Limb (tissue), 2 donors: ENCODE data around the gene SPTLC3.

Source experiments
- DNase-seq, 2 donors: peaks; one replicate each; pipeline ENCODE4 v3.0.0-alpha.2; 2016; ENCODE audit errors: extremely low spot score in 2 of 2

Gene SPTLC3

DNA sequence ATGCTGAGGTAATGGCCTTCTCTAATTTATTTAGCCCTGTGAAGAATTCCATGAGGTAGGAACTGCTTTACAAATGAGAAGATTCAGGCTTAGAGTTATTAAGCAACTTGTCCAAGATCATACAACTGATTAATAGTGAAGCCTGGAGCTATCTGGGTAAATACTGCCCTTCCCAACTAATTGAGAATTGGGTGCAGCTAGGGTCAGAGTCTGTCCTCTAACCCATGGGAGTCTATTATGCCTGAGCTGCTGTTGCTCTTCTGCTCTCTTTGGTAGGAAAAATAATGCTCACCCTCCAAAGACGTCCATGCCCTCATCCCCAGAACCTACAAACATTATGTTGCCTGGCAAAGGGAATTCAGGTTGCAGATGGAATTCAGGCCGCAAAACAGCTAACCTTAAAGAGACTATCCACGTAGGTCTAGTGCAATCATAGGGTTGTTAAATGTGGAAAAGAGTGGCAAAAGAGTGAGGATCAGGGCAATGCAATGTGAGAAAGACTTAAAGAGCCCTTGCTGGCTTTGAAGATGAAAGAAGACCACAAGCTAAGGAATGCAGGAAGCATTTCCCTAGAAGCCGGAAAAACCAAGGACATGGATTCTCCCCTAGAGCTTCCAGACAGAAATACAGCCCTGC is 90.1 kb downstream of the SPTLC3 start:
- DNase-seq = no peak

- DNase-seq = no peak
Measured at GRCh38 chr20:13099676-13100075, 90.9 kb downstream of the SPTLC3 start.

DNA sequence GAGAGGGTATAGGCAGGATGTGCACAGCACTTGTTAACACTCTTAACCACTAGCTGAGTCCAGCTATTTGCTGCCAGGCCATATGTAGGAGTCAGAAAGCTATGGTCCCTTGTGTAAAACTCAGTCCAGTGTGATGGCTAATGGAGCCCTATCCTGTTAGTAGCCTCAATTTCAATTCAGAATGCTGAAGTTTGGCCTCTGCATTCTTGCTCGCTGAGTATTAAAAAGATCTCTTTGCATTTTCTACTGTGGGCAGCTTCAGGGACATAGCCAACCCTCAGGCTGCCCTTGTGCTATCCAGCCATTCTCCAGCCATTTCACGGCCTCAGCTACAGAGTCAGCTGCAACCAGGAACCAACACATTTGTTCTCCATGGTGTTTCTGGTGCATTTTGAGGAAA is 92.5 kb downstream of the SPTLC3 start:
- DNase-seq = no peak

- no peak for DNase-seq
Measured at GRCh38 chr20:13101706-13102105, 92.9 kb downstream of the SPTLC3 start.

GRCh38 chr20:13102237-13102636 is 93.5 kb downstream of the SPTLC3 start:
- no peak for DNase-seq

GRCh38 chr20:13102694-13103093 is 93.9 kb downstream of the SPTLC3 start:
- no peak for DNase-seq

GRCh38 chr20:13105039-13105438 is 96.3 kb downstream of the SPTLC3 start:
- DNase-seq = no peak

GRCh38 chr20:13105864-13106457 is 97.2 kb downstream of the SPTLC3 start:
- peak in 1 of 2 donors; percentile 62 for DNase-seq

GRCh38 chr20:13109658-13110057 is 100.9 kb downstream of the SPTLC3 start:
- no peak for DNase-seq

GRCh38 chr20:13110796-13111195 is 102.0 kb downstream of the SPTLC3 start:
- no peak for DNase-seq

DNA sequence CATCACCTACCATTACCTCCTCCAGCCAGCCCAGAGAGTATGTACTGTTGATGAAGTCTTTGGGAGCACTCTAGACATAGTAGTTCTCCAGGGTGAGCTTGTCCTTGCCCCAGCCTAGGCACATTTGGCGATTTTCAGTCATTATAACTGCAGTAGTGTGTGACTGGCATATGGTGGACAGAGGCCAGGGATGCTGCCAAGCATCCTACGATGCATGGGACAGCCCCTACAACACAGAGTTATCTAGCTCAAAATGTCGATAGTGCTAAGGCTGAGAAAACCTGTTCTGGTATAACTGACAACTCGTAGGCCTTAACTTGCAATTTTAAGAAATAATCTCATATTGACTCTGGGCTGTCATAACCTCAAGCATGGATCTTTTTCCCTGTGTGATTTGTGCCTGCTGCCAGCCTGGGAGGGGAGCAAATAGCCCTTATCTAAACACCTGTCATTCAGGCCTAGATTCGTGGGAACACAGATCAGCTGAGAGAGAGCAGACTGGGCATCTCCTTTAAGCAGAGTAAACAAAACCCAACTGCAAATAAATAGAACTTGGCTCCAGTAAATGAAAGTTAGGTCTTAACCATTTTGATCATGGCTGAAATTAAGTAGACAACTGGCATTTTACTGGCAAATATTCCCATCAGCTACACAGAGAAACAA is 102.6 kb downstream of the SPTLC3 start:
- no peak for DNase-seq

DNA sequence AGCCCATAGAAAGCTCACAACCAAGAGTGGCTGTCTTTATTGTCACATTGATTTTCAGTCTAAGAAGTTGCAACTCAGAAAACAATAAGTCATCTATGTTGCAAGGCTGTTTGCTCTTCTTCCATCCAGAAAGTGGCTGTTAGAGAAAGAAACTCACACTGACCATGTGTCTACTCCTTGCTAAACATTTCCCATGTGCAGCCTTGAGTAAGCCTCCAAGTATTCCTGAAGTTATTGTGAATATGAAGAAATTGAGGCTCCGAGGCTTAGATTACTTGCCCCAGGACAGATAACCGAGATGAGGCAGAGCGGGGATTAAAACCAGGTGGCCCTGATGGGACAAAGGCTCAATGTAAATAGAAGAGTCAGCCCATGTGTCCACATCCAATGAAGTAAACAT is 105.0 kb downstream of the SPTLC3 start:
- DNase-seq = no peak

DNA sequence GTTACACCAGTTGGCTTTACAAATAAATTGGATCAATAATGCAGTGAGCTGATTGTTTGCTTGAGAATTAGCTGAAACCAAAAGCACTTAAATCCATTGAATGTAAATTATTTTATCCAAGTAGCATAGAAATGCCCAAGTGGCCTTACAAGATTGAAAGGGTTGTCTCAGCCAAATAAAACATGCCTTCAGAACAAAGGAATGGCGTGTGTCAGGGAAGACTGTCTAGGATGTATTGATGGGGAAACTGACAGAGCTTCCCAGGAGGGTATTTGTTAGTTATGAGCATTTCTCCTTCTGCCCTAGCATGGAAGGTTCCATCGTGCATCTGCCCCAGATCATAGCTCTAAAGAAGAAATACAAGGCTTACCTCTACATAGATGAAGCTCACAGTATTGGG is 108.4 kb downstream of the SPTLC3 start:
- DNase-seq = no peak

DNA sequence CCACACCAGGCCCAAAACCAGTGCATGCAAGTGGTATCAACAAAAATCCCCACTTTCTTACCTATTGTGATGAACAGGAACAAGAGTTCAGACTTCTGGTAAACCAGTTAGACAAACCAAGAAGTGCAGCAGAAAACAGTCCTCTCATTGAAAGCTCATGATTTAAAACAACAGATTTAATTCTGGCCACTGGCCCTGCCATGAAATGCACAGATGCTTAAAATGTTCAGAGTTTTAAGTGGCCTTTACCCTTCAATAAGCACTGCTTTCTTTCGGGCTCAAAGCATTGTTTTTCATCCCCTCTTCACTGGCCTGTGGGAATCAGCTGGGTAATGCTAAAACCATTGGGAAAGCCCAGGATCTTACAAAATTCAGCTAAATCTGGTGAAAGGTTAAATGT is 109.9 kb downstream of the SPTLC3 start:
- DNase-seq = no peak

DNA sequence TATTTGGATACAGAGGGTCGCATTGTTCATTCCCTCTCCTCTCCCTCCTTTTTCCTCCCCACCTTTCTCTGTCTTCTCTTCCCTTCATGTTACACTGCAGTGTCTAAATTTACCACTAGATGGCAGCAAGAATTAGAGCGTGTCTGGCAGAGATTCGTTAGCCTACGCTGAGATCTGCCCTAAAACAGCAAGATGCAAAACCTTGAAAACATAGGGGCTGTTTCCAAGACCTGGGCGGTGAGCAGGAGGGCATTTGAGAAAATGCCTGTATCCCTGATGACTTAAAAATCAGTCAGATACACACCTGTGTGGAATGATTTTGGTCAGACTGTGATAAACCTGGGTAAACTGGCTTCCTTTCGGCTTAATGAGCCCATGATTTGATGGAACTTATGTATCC is 110.8 kb downstream of the SPTLC3 start:
- DNase-seq = peak; percentile 48 to 81

GRCh38 chr20:13120471-13120870 is 111.7 kb downstream of the SPTLC3 start:
- DNase-seq = no peak

DNA sequence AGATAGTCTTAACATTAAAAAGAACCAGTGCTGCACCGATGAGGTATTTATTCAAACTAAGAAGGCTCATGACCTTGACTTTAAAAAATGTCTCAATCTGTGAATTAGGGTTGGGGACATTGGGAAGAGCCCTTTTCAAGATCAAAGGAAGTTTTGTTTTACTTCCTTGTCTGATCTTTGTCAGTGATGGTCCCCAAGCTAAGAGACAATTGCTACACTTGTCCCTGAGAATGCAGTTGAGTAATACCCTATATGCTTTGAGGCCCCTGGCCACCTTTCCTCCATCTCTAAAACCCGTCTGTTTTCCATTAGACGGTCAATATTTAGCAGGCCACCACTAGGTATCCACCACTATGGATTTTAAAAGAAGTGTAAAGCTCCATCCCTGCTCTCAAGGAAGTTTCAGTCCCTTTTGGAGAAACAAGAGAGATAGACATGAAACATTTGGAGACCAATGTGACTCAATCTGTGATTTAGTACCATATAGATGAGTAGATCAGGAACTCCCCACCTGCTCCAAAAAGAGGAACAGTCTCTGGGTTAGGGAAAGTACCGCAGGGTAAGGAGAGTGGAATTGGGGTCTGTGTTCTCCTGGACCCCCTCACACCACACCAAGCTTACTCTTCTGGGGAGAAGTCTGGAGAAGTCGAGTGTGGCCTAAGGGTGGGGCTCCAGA is 113.2 kb downstream of the SPTLC3 start:
- no peak for DNase-seq

- DNase-seq = no peak
Measured at GRCh38 chr20:13125486-13125885, 116.7 kb downstream of the SPTLC3 start.

GRCh38 chr20:13128173-13128572 is 119.4 kb downstream of the SPTLC3 start:
- no peak for DNase-seq

GRCh38 chr20:13130061-13130706 is 121.4 kb downstream of the SPTLC3 start:
- no peak for DNase-seq

- DNase-seq = no peak
Measured at GRCh38 chr20:13130707-13131103, 121.9 kb downstream of the SPTLC3 start.

DNA sequence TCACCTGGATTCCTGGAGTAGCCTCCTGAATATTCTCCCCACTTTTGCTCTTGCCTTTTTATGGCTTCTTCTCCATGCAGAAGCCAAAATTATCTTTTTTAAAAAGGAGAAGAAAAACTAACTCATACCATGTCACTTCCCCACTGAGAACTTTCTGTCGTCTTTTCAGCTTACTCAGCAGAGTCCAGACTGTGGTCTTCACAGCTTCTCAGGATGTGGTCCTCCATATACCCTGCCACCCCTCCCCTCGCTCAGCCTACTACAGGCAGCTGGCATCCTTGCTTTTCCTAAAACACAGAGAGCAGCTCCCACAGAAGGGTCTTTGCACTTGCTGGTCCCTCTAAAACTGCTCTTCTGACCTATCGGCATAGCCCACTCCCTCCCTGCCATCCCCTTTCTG is 122.9 kb downstream of the SPTLC3 start:
- no peak for DNase-seq
